HCT116 (cell line): ENCODE data around the gene GATAD2A. TPM values are rescaled to one million over a fixed set of nuclear protein-coding genes. Genes with fewer than 3 reads are reported as not detected.

Experiments
- ATAC-seq: fragments of 200-7000 bp; cut with Tn5 transposase; 2 replicates; pipeline ENCODE4 v1.9.1; 2020; ENCODE audit warnings: mild to moderate bottlenecking, moderate library complexity
- BruUV-seq: library from RNA; stranded (reverse); fragments of 400-500 nt; replicated peaks from 2 replicates; lab custom pipeline; 2021; lab: Mats Ljungman, UMichigan
- CTCF ChIA-PET: fragments of 300-600 bp; sonication (Branson Sonifier 250); formaldehyde crosslinking; loops from one replicate; lab custom pipeline; 2021; ENCODE audit warnings: antibody characterized with exemption; lab: Charles Lee
- POLR2A ChIA-PET: fragments of 300-600, 350-600 bp; sonication (Branson Sonifier 250); formaldehyde crosslinking; loops from one replicate; lab custom pipeline; 2021; ENCODE audit warnings: antibody characterized with exemption; lab: Charles Lee
- RAD21 ChIA-PET, 2 experiments: fragments of 300-600 bp; sonication (Branson Sonifier 250); formaldehyde crosslinking; loops; one replicate each; lab custom pipeline; 2023; ENCODE audit warnings: low total read pairs in 2 of 2; ENCODE audit not compliant: uncharacterized antibody in 2 of 2, unreplicated experiment in 2 of 2, low non-redundant PET in 1 of 2; lab: Charles Lee
- DNase-seq: peaks from one replicate; pipeline ENCODE4 v3.0.0-alpha.2; 2010; ENCODE audit warnings: low read depth, low spot score
- H2AFZ ChIP-seq: fragments of 200-600 bp; shearing (Covaris generic), sonication (generic); 2 replicates; pipeline ENCODE4 v1.6.1; 2017; ENCODE audit warnings: low read depth, mixed run types, mixed read lengths, antibody characterized with exemption, low read length; ENCODE audit not compliant: poor library complexity, severe bottlenecking
- H3K27ac ChIP-seq: 2 replicates; pipeline ENCODE4 v1.5.1; 2012; ENCODE audit warnings: low read depth, low read length
- H3K27me3 ChIP-seq: fragments of 200-600 bp; sonication (generic); 2 replicates; pipeline ENCODE4 v1.6.1; 2016; ENCODE audit warnings: mixed run types, low read length, mixed read lengths; ENCODE audit not compliant: insufficient read depth
- H3K36me3 ChIP-seq, 2 experiments: fragments of 200-500 bp in 1 of 2; fragments of 200-600 bp in 1 of 2; sonication (Bioruptor generic) in 1 of 2; sonication (generic) in 1 of 2; 2 replicates each; pipeline versions ENCODE4 v1.5.1 to v1.6.1; 2014 to 2016; ENCODE audit warnings: low read length in 2 of 2, inconsistent platforms in 1 of 2, mixed read lengths in 1 of 2, mixed run types in 1 of 2; ENCODE audit not compliant: insufficient read depth in 2 of 2, control insufficient read depth in 1 of 2
- H3K4me1 ChIP-seq, 2 experiments: fragments of 200-600 bp in 1 of 2; sonication (generic) in 1 of 2; 2 replicates each; pipeline versions ENCODE4 v1.5.1 to v1.6.1; 2012 to 2017; ENCODE audit warnings: low read length in 2 of 2, inconsistent platforms in 1 of 2, mild to moderate bottlenecking in 1 of 2, mixed read lengths in 1 of 2, mixed run types in 1 of 2, moderate library complexity in 1 of 2; ENCODE audit not compliant: insufficient read depth in 2 of 2, control insufficient read depth in 1 of 2
- H3K4me2 ChIP-seq: fragments of 200-600 bp; sonication (generic); 2 replicates; pipeline ENCODE4 v1.6.1; 2017; ENCODE audit warnings: mixed run types, low read length, mixed read lengths
- H3K4me3 ChIP-seq, 2 experiments: fragments of 200-600 bp in 1 of 2; sonication (generic) in 1 of 2; replicated peaks in 1 of 2; 2 replicates each; pipeline ENCODE4 v1.5.1; 2011 to 2016; ENCODE audit warnings: low read length in 2 of 2, control low read depth in 1 of 2, low read depth in 1 of 2, mild to moderate bottlenecking in 1 of 2, mixed read lengths in 1 of 2, mixed run types in 1 of 2
- H3K79me2 ChIP-seq: fragments of 200-600 bp; sonication (generic); 2 replicates; pipeline ENCODE4 v1.6.1; 2017; ENCODE audit warnings: mild to moderate bottlenecking, mixed run types, low read length, moderate library complexity, mixed read lengths; ENCODE audit not compliant: insufficient read depth
- H3K9ac ChIP-seq: fragments of 200-600 bp; sonication (generic); 2 replicates; pipeline ENCODE4 v1.6.1; 2016; ENCODE audit warnings: low read length, mixed read lengths
- H3K9me2 ChIP-seq: fragments of 200-600 bp; sonication (generic), shearing (Covaris generic); 2 replicates; pipeline ENCODE4 v1.6.1; 2017; ENCODE audit warnings: mixed run types, mild to moderate bottlenecking, moderate library complexity; ENCODE audit not compliant: insufficient read depth
- H3K9me3 ChIP-seq, 2 experiments: fragments of 200-500 bp in 1 of 2; fragments of 200-600 bp in 1 of 2; sonication (Bioruptor generic) in 1 of 2; sonication (generic) in 1 of 2; 2 replicates each; pipeline ENCODE4 v1.6.1; 2014 to 2017; ENCODE audit warnings: low read length in 2 of 2, mixed read lengths in 2 of 2, inconsistent platforms in 1 of 2, low read depth in 1 of 2, mild to moderate bottlenecking in 1 of 2, mixed run types in 1 of 2, moderate library complexity in 1 of 2; ENCODE audit not compliant: control insufficient read depth in 1 of 2, insufficient read depth in 1 of 2
- H4K20me1 ChIP-seq: fragments of 200-600 bp; sonication (generic), shearing (Covaris generic); 2 replicates; pipeline ENCODE4 v1.6.1; 2017; ENCODE audit warnings: mixed run types, mild to moderate bottlenecking, moderate library complexity; ENCODE audit not compliant: insufficient read depth
- CEBPB ChIP-seq: IDR thresholded peaks from 2 replicates; pipeline ENCODE4 v1.6.1; 2012; ENCODE audit warnings: low read depth
- EZH2 ChIP-seq: fragments of 200-600 bp; sonication (generic); IDR thresholded peaks from 2 replicates; pipeline ENCODE4 v1.6.1; 2017; ENCODE audit warnings: antibody characterized with exemption, mixed run types
- FOSL1 ChIP-seq: IDR thresholded peaks from 2 replicates; pipeline ENCODE4 v1.6.1; 2012; ENCODE audit warnings: low read depth
- JUND ChIP-seq: IDR thresholded peaks from 2 replicates; pipeline ENCODE4 v1.6.1; 2012
- POLR2AphosphoS5 ChIP-seq: IDR thresholded peaks from 2 replicates; pipeline ENCODE4 v1.6.1; 2011; ENCODE audit warnings: mild to moderate bottlenecking, low read depth, low read length, moderate library complexity
- SIN3A ChIP-seq: IDR thresholded peaks from 2 replicates; pipeline ENCODE4 v1.6.1; 2012; ENCODE audit warnings: low read depth
- SP1 ChIP-seq: IDR thresholded peaks from 2 replicates; pipeline ENCODE4 v1.6.1; 2012; ENCODE audit warnings: low read depth
- SRF ChIP-seq: IDR thresholded peaks from 2 replicates; pipeline ENCODE4 v1.6.1; 2012; ENCODE audit warnings: low read depth
- YY1 ChIP-seq: IDR thresholded peaks from 2 replicates; pipeline ENCODE4 v1.6.1; 2011; ENCODE audit warnings: low read length, low read depth, moderate library complexity, mild to moderate bottlenecking; ENCODE audit not compliant: insufficient replicate concordance; ENCODE audit errors: extremely low read depth
- ZFX ChIP-seq: fragments of 450-650 bp; IDR thresholded peaks from 2 replicates; pipeline ENCODE4 v1.6.1; 2017
- ZNF274 ChIP-seq: fragments of 200-500 bp; sonication (Bioruptor generic); IDR thresholded peaks from 2 replicates; pipeline ENCODE4 v1.6.1; 2014; ENCODE audit warnings: mild to moderate bottlenecking, low read depth, low read length, inconsistent platforms
- intact Hi-C: fragments of 100-400 bp; cut with micrococcal nuclease; formaldehyde crosslinking; loops from 2 replicates; pipeline ENCODE4 v1.10.0; 2022
- total RNA-seq: library from RNA; stranded (reverse); gene quantifications from one replicate; pipeline ENCODE4 v1.2.1, GENCODE V29; 2021; ENCODE audit not compliant: unreplicated experiment
- TF ChIP-seq, protein P1 (sequence below): IDR thresholded peaks from 2 replicates; pipeline ENCODE4 v1.6.1; 2012; ENCODE audit warnings: low read depth
- TF ChIP-seq, protein P2 (sequence below): IDR thresholded peaks from 2 replicates; pipeline ENCODE4 v1.6.1; 2012

Gene GATAD2A
- total RNA-seq, 1 experiment from 2014 or later = 130 TPM

DNA sequence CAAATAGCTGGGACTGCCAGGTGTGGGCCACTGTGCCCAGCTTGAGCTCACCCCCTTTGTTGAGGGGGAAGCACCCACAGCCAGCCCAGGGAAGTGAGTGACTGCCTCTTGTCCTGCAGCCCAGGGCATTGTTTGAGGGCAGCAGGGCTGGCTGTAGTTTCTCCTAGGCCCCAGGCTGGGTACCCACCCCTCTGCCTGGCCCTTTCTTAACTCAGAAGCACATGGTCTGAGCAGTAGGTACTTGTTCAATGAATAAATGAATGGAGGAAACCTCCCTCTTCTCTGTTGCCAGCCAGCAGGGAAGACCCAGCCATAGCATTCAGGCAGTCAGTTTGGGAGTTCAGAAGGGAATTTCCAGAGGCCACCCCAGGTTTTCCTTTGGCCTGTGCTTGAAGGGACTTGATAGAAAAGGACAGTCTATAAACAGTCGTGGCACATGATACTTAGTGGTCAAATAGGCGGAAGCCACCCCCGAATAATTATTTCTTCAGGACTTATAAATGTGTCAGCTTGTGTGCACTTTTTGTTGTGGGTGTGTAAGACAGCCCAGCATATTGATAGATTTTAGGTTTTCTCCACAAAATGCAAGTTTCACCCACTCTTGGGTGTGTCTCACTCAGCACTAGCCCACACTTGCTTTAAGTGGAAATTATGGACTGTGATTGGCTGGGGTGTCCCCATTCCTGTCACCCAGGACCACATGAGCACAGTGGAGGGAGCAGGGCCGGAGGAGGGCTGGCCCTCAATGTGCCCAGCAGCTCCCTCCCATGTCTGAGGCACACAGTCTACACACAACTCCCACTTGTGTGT is 33.1 kb downstream of the GATAD2A start:
- RAD21 ChIA-PET = no interaction called here

More for the DNA sequence above, 33.1 kb downstream of the GATAD2A start:
- no peaks in the 10 kb centered on the region for H3K9me2 ChIP-seq
- TF ChIP-seq SP1 (no peak), ZFX (no peak), EZH2 (no peak), SRF (no peak), ZNF274 (no peak), SIN3A (no peak), YY1 (no peak), CEBPB (no peak), FOSL1 (no peak), POLR2AphosphoS5 (no peak), JUND (no peak)
- TF ChIP-seq, protein P1, sequence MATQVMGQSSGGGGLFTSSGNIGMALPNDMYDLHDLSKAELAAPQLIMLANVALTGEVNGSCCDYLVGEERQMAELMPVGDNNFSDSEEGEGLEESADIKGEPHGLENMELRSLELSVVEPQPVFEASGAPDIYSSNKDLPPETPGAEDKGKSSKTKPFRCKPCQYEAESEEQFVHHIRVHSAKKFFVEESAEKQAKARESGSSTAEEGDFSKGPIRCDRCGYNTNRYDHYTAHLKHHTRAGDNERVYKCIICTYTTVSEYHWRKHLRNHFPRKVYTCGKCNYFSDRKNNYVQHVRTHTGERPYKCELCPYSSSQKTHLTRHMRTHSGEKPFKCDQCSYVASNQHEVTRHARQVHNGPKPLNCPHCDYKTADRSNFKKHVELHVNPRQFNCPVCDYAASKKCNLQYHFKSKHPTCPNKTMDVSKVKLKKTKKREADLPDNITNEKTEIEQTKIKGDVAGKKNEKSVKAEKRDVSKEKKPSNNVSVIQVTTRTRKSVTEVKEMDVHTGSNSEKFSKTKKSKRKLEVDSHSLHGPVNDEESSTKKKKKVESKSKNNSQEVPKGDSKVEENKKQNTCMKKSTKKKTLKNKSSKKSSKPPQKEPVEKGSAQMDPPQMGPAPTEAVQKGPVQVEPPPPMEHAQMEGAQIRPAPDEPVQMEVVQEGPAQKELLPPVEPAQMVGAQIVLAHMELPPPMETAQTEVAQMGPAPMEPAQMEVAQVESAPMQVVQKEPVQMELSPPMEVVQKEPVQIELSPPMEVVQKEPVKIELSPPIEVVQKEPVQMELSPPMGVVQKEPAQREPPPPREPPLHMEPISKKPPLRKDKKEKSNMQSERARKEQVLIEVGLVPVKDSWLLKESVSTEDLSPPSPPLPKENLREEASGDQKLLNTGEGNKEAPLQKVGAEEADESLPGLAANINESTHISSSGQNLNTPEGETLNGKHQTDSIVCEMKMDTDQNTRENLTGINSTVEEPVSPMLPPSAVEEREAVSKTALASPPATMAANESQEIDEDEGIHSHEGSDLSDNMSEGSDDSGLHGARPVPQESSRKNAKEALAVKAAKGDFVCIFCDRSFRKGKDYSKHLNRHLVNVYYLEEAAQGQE = no peak
- TF ChIP-seq, protein P2, sequence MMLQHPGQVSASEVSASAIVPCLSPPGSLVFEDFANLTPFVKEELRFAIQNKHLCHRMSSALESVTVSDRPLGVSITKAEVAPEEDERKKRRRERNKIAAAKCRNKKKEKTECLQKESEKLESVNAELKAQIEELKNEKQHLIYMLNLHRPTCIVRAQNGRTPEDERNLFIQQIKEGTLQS = no peak
- H3K36me3 ChIP-seq = peaks cover 0 to 7% of the 10 kb centered on the region in 2 experiments; a peak in 2 of 4 replicates
- H3K4me1 ChIP-seq = peaks cover 0 to 7% of the 10 kb centered on the region in 2 experiments; a peak in 1 of 4 replicates
- H3K4me2 ChIP-seq = no peak overlapping the region
- BruUV-seq = no TSS peak
- no peak overlapping the region for H3K9ac ChIP-seq
- POLR2A ChIA-PET = no interaction called here
- H2AFZ ChIP-seq = no peak overlapping the region
- H3K79me2 ChIP-seq = peaks cover 95% of the 10 kb centered on the region
- H4K20me1 ChIP-seq = peaks cover 7% of the 10 kb centered on the region; the same call in 1 of the 2 replicates
- H3K9me3 ChIP-seq = no peaks in the 10 kb centered on the region
- no peaks in the 10 kb centered on the region for H3K27me3 ChIP-seq
- DNase-seq = no peak
- CTCF ChIA-PET = interaction anchor here (0.9 kb wide), 1 partner anchor 52 kb away, joined by 3 read pairs; no protein-coding TSS in a partner anchor
- H3K27ac ChIP-seq = no peak overlapping the region
- intact Hi-C loops = no loop called here
- no peak overlapping the region for H3K4me3 ChIP-seq
- no peak for ATAC-seq
